HG02870 (cell line): ENCODE measurements around the gene MOK.
A peak's percentile ranks its signal among the peaks of the same experiment; 100 is the strongest.
"Not testable (repeated sequence)": the region's sequence is repeated elsewhere in the genome, so short reads cannot be mapped to it uniquely, and the experiment has no call there.

Experiments
- ATAC-seq: cut with Tn5 transposase; IDR thresholded peaks from one replicate; pipeline ENCODE4 v1.9.1; 2021; ENCODE audit warnings: mild to moderate bottlenecking, moderate library complexity; ENCODE audit not compliant: unreplicated experiment

MOK gene

DNA sequence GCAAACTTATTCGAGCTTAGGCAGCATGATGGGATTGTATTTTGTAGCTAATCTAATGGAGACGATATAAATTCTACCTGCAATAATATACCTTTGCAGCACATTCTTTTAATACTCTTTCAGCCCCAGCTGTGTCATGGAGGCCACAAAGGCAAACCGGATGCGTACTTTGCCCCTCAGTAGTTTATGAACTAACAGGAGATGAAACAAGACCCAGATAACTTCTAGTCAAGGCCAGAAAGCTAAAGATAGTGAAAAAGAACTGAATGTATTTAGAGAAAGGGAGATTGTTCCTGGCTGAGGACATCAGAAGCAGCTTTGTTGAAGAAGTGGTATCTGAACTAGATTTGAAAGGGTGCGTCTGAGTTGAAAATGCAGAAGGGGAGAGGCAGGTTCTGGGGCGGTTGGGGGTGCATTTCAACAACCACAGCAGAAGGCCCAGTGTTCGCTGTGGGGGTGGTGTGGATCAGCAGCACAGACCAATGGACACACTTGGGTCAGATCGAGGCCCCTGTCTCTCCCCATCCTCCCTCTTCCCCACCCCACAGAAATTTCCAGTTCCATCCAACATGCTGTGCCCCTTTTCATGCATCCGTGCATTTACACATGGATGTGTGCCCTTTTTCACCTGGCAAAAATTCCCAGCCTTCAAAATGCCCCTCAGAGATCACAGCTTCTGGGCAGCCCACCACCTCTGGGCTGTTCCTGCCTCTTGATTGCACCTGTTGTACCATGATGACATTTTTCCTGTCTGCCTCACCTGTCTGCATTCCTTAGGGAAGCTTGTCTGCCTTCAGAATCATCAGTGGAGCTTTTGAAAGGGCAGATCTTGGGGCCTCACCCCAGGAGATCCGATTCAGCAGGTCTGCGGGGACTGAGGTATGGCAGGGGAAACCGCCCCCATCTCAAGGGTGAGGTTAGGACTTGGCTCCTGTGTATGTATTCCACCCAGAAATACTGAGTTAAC, 16.8 kb upstream of the MOK start:
- ATAC-seq = no peak

DNA sequence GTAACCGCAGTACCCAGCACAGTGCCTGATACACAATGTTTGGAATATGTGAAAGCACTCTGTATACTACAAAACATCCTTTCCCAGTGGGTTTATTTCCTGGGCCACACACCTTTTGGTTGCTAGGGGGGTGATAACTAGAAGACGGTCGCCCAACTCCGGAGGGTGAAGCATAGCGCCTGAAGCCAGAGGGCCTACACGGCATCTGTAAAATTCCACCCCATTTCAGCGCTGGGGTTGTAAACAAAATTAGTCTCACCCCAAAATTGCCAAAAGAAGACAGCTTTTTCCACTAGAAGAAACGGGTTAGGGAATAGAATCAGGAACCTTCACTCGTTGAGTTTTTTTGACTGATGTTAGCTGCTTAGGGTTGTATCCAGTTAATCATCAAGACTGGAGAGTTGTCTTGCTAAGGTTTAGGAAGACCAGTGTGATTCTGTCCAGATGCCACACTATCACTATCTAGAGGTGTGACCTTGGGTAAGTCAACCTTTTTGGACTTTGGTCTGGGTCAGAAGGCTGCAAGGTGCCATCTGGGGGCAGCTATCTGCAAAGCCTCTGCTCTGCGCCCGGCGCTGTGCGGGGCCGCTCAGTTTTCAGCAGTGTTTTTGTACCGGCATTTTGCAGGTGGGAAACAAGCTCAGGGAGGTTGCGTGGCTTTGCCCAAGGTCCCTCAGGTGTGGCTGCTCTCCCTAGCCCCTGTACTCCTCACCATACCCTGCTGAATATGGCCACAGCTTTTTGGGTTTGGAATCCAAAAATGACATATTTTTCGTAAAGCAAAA, 15.9 kb upstream of the MOK start:
- no peak for ATAC-seq

DNA sequence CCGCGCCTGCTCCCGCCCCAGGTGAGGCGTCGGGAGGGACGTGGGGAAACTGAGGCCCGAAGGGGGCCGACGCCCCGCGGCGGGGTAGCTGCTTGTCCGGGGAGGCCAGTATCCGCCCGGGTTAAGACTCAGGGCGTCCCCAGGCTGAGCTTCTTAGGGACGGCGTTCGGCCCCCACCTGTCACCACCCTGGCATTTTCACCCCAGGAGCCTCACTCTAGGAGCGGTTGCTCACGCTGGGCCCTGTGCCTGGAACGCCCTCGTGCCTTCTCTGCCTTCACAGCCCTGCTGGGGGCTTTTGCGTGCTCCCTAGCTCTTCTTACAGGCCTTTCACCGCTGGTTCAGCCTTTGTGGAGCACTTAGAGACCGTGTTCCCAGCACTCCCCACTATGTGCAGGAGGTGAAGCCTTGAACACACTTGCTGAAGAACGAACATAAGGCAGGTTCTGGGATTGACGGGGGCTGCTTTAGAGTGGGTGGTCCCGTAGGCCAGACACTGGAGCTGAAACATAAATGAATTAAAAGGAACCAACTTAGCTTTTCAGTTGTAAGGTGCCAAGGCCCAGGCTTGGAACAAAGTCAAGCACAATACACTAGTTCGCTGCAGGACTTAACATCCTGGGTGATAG, 15.2 kb upstream of the MOK start:
- peak; percentile 10 for ATAC-seq

DNA sequence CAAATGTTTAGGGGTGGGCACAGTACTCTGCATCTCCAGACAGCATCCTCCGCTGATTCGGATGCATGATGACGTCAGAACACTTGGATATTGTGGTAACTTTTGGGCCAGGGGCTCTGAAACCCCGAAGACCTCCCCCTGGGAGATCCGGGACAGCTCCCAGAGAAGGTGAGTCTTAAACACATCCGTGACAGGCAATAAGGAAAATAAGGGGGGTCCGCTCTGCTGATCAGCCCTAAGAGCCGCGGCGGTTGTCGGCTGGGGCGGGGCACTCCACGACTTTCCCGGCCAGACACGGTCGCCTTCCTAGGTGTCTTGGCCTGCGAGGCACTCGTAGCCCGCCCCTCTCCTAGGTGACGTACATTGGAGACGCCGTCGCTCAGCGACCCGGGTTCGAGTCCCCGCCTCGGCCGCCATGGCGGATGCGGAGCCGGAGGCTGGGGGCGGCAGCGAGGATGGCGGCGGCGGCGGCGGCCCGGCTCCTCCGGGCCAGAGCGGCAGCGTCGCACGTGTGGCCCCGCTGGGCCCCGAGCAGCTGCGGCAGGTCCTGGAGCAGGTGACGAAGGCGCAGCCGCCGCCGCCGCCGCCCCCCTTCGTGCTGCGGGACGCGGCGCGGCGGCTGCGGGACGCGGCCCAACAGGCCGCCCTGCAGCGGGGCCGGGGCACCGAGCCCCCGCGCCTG, 14.5 kb upstream of the MOK start, which contains the start of gene ZNF839:
Gene ZNF839, plus strand, starts transcription at position 396 of the 682 bp plus-strand sequence. Its CDS starts 20 bp downstream, at position 416.
- peak; percentile 58 for ATAC-seq

DNA sequence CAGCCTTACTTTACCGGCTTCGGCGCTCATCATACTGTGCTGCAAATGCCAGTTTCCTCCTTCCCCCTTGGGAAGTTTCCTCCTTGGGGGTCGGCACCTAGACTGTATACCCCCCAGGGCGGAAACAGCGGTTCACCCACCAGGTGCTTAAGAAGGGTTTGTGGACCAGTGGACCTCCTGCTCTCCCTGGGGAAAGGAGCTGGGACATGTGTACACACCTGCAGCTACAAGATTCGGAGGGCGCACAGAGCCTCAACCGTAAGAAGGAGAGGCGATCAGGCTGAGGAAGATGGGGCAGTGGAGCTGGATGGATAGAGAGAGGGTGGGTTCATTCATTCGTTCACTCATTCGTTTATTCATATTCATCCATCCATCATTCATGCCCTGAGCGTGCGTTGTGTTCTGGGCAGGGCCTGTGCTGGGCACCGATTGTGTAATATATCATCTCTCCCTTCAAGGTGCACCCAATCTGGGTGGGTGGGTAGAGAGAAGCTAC, 13.9 kb upstream of the MOK start:
- no peak for ATAC-seq

DNA sequence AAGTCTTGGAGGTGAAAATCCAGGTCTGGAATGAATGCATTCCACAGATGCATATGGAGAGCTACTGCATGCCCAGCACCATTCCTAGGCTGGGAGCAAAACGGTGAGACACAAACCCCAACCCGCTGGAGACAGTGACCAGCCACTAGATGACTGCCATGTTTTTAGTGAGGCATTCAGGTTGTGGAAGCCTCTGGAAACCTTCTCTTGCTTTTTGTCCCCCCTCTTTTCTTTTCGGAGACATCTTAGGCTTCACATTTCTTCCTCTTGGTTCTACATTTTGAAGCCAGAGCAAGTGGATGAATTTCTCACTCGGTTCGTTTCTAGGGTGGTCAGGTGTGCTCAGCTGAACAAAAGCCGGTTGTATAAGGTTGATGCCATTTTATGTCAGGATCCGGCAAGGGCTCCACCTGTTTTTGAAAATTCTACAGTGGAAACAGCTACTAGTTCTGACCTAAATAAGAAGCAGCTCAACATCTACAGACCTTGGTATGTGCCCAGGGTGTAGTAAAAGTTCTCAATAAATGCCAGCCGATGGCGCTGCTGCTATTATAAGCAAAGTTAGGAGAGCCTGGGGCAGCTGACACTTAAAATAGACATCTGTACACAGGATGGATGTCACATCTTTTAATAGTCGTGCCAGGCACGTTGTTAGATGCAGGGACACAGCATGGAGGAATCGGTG, 12.7 kb upstream of the MOK start:
- ATAC-seq = no peak

DNA sequence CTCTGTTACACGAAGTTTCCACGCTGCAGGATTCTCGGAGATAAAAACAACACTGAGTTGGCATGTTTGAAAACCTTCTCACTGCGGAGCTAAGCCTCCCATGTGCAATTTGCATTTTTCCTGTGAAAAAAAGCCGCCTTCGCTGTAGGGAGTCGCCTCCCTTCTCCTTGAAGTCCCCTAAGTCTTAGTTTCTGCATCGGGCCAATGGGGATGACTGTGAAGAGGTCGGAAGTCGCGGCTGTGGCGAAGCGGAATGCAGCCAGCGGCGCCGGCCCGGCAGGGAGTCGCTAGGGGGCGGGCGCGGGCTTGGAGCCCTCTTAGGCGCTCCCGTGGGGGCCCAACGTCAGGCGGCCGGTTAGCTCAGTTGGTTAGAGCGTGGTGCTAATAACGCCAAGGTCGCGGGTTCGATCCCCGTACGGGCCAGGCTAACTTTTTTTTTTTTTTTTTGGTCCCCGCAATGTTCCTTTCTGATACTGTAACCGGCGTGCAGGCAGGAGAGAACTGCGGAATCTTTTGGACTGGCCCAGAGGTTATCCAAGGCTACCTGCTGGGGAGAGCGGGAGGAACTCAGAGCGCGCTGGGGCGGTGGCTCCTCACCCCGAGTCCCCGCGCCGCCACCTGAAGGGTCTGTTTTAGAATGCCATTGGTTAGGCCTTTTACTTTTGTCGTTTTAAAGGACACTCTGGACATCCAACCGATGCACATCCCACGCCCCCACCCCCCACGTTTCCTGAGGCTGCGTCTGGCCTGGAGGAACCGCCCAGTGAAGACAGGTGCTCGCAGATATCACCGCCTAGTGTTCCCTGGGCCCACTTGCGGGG, 12.0 kb upstream of the MOK start:
- peak; percentile 47 for ATAC-seq

DNA sequence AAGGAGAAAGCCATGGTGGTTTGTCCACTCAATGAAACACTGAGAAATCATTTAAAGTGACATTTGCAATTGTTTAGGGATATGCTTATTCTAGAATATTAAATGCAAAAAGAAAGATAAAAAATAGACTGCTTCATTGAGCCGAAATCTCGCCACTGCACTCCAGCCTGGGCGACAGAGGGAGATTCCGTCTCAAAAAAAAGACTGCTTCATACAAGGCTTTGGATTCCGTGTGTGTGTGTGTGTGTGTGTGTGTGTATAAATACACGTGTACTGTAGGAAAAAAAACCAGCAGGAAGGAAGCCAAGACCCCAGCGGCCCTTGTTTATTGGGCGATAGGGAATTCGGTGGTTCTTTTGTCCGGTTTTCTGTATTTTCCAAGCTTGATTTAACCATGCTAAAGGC, 11.4 kb upstream of the MOK start:
- no peak for ATAC-seq

DNA sequence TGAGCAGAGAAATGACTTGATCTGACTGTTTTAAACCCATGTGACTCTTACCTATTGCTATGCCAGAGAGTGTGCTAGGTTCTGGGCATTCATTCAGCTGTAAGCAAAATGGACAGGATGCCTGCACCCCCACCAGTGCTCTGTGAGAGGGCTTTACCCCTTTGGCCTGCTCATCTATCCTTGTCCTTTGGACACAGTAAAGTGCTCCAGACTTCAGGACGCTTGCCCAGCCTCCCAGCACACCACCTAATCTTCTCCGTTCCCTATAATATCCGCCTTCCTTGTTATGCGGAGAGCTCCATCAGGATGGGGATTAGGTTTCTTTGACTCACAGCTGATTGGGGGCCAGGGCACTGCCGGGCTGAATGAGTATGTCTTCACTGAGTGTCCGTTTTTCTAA, 10.2 kb upstream of the MOK start:
- no peak for ATAC-seq

DNA sequence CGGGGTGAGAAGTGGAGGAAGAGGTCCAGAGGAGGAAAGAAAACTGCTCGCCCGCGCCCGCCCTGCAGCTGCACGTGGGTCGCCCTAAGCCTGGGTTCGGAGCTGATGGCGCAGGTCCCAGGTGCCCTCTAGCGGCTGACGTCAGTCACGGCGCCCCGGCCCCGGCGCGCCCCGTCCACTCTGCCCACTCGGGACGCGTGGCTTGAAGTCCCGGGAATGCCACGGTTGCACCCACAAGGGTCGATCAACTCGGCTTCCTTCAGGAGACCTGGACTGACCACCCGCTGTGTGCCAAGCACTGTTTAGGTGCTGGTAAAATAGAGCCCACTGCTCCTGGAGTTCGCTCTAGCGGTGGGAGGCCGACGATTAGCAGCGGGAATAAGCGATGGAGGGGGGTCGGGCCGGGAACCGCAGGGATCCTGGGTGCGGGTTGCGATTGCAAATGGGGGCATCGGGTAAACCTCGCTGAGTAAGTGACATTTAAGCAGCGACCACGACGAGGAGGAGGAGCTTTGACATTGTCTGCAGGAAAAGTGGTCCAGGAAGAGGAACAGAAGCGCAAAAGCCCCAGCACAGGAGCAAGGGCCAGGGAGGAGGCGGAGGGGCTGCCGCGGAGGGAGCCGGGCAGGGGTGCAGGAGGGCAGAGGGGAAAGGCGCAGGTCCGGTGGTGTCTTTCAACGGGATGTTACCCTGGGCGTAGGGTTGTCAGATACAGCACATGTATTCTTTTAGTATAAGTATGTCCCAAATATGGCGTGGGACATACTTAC, 9.5 kb upstream of the MOK start:
- no peak for ATAC-seq

DNA sequence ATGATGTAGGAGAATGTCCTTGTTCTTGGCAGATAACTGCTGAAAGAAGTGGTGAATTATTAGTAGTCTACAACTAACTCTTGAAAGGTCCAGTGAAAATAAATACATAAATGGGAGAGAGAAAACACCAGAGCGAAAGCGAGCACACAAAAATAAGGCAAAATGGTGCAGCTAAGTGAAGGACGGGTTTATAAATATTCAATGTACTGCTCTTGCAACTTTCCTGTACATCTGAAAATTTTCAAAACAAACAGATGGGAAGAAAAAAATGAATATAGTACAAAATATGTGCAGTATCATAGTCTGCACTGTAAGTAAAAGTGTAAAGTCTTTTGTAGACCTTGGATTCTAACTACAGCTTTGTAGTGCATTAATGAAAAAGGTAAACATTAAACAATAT, 1.3 kb downstream of the MOK start:
- no peak for ATAC-seq

DNA sequence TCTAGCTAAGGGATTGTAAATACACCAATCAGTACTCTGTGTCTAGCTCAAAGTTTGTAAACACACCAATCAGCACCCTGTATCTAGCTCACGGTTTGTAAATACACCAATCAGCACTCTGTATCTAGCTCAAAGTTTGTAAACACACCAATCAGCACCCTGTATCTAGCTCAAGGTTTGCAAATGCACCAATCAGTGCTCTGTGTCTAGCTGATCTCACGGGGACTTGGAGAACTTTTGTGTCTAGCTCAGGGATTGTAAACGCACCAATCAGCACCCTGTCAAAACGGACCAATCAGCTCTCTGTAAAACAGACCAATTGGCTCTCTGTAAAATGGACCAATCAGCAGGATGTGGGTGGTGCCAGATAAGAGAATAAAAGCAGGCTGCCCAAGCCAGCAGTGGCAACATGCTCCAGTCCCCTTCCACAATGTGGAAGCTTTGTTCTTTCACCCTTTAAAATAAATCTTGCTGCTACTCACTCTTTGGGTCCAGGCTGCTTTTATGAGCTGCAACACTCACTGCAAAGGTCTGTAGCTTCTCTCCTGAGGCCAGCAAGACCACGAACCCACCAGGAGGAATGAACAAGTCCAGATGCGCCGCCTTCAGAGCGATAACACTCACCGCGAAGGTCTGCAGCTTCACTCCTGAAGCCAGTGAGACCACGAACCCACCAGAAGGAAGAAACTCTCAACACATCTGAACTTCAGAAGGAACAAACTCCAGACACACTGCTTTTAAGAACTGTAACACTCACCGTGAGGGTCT, 6.5 kb downstream of the MOK start:
- ATAC-seq = not testable (repeated sequence)

DNA sequence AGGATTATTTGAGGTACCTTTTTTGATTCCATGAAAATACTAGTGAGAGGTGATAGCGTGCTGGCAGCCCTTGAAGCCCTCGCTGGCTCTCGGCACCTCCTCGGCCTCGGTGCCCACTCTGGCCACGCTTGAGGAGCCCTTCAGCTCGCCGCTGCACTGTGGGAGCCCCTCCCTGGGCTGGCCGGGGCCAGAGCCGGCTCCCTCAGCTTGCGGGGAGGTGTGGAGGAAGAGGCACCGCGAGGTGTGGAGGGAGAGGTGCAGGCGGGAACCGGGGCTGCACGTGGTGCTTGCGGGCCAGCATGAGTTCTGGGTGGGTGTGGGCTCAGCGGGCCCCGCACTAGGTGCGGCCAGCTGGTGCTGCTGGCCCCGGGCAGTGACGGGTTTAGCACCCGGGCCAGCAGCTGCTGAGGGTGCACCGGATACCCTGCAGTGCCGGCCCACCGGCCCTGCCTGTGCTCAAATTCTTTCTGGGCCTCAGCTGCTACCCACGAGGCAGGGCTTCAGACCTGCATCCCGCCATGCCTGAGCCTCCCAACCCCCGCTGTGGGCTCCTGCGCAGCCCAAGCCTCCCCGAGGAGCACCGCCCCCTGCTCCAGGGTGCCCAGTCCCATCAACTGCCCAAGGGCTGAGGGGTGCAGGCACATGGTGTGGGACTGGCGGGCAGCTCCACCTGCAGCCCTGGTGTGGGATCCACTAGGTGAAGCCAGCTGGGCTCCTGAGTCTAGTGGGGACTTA, 7.4 kb downstream of the MOK start:
- ATAC-seq = no peak

DNA sequence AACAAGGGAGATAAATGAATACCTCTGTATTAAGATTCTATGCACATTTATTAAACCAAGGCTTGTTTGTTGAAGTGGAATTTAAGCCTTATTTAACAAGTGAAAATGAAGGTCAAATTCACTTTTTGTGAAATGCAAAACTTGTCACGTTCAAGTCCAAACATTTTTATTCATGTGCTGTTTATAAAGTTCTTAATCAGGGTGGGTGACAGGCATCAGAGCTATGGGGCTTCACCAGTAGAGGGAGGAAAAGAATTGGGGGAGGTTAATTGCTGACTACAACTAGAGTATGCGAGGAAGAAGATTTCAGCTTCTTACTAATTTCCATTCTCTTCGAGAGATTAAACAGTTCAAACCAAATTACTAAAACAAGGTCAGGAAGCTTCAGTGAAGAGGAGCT, 9.7 kb downstream of the MOK start:
- ATAC-seq = no peak

DNA sequence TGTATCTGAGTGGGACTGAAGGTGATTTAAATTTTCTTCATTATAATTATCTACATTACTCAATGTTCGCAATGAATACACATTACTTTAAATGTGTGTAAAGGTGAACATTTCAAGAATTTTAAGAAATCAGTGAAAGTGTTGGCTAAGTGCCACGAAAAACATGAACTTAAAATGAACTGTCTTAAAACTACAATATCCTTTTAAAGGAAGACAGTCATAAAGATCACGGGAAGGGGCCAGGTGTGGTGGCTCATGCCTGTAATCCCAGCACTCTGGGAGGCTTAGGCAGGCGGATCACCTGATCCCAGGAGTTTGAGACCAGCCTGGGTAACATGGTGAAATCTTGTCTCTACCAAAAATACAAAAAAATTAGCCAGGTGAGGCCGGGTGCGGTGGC, 11.2 kb downstream of the MOK start:
- ATAC-seq = no peak

DNA sequence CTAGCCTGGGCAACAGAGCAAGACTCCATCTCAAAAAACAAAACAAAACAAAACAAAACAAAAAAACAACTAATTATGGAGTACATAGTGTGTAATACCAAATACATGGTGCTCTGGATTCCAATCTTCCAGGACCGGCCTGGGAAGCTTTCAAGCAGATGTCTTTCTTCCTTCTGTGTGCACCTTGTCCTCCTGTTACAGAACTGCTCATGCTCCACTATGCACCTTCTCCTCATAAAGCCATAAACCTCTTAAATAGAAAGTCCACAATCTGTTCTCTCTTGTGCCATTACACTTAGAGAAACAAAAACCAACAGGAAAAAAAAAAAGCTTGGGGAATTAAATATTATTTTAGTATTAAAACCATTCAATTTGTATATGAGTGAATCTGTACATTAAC, 12.5 kb downstream of the MOK start:
- no peak for ATAC-seq

DNA sequence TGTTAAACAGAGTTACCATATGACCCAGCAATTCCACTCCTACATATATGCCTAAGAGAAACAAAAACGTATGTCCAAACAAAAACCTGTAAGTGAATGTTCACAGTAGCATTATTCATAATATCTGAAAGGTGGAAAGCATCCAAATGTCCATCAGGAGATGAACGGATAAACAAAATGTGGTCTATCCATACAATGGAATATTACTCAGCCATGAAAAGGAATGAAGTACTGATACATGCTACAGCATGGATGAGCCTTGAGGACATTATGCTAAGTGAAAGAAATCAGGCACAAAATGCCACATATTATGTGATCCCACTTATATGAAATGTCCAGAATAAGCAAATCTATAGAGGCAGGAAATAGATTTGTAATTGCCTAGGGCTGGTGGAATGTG, 16.8 kb downstream of the MOK start:
- ATAC-seq = no peak
